RWPE1 (cell line): ENCODE results near the gene THAP12.

ENCODE experiments used
- CTCF ChIA-PET: fragments of 350-600 bp; sonication (Branson Sonifier 250); formaldehyde crosslinking; extraction: SDS; loops from one replicate; lab custom pipeline; 2021; lab: Yijun Ruan, JAX
- POLR2A ChIA-PET: fragments of 400-600 bp; formaldehyde crosslinking; extraction: SDS; loops from one replicate; lab custom pipeline; 2020; ENCODE audit warnings: antibody characterized with exemption; ENCODE audit not compliant: low non-redundant PET; lab: Yijun Ruan, JAX
- DNase-seq: peaks from one replicate; pipeline ENCODE4 v3.0.0; 2012; ENCODE audit warnings: low spot score
- H3K27ac ChIP-seq: fragments of 450-650 bp; 2 replicates; pipeline ENCODE4 v1.5.1; 2017
- TF ChIP-seq, protein P1 (sequence below): fragments of 450-650 bp; conservative IDR thresholded peaks from 2 replicates; pipeline ENCODE4 v1.5.1; 2017; ENCODE audit warnings: low read depth, mild to moderate bottlenecking

Gene THAP12

DNA sequence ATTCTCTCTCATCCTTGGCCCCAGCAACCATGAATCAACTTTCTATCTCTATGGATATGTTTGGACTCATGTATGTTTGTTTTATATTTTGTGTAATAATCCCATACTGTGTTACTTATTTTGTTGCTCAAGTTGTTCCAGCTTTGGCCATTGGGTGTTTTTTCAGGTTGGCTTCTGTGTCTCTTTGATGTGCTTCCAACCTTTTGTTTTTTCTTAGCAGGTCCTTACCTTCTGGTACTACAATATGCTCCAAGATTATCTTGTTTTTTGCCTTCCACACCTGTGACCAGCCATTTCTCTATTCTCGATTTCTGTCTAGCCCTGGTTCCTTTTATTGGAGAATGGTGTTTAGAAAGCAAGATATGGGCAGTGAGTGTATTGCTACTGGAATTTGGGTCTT lies 14.4 kb upstream of the THAP12 start:
- CTCF ChIA-PET, result no interaction called here
- POLR2A ChIA-PET, result no interaction called here

DNA sequence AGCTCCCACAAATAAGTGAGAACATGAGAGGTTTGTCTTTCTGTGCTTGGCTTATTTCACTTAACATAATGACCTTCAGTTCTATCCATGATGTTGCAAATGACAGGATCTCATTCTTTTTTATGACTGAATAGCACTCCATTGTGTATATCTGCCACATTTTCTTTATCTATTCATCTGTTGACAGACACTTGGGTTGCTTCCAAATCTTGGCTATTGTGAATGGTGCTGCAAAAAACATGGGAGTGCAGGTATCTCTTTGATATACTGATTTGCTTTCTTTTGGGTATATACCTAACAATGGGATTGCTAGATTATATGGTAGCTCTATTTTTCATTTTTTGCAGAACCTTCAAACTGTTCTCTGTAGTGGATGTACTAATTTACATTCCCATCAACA lies 13.5 kb upstream of the THAP12 start:
- CTCF ChIA-PET, result no interaction called here
- POLR2A ChIA-PET, result no interaction called here

More for the DNA sequence above, 14.4 kb upstream of the THAP12 start:
- H3K27ac ChIP-seq, result no peak overlapping the region
- TF ChIP-seq, protein P1, sequence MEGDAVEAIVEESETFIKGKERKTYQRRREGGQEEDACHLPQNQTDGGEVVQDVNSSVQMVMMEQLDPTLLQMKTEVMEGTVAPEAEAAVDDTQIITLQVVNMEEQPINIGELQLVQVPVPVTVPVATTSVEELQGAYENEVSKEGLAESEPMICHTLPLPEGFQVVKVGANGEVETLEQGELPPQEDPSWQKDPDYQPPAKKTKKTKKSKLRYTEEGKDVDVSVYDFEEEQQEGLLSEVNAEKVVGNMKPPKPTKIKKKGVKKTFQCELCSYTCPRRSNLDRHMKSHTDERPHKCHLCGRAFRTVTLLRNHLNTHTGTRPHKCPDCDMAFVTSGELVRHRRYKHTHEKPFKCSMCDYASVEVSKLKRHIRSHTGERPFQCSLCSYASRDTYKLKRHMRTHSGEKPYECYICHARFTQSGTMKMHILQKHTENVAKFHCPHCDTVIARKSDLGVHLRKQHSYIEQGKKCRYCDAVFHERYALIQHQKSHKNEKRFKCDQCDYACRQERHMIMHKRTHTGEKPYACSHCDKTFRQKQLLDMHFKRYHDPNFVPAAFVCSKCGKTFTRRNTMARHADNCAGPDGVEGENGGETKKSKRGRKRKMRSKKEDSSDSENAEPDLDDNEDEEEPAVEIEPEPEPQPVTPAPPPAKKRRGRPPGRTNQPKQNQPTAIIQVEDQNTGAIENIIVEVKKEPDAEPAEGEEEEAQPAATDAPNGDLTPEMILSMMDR, result no peak
- no peak for DNase-seq

DNA sequence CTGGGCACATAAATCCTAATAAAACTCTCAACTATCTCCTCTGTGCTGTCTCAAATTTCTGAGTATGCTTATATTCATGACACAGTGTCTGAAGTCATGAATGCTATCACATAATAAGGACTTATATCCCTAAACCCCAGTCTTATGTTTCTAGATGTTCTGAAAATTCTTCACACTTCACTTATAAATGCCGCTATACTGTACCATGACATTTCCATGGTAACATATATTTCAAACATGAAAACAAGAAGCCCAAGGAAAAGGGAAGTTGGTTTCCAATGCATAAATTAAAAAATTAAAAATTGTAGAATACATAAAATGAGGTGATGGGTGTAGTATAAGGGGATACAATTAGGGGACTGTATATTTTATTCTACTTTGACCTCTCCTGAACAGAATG lies 11.9 kb upstream of the THAP12 start:
- ChIA-PET CTCF (interaction anchor here (0.6 kb wide), 1 partner anchor 73 kb away, joined by 3 read pairs; no protein-coding TSS in a partner anchor), POLR2A (no interaction called here)
- TF ChIP-seq, protein P1, result no peak
- no peak for DNase-seq
- no peak overlapping the region for H3K27ac ChIP-seq

More for the DNA sequence above, 13.5 kb upstream of the THAP12 start:
- no peak for DNase-seq
- TF ChIP-seq, protein P1, result no peak
- H3K27ac ChIP-seq, result no peak overlapping the region

DNA sequence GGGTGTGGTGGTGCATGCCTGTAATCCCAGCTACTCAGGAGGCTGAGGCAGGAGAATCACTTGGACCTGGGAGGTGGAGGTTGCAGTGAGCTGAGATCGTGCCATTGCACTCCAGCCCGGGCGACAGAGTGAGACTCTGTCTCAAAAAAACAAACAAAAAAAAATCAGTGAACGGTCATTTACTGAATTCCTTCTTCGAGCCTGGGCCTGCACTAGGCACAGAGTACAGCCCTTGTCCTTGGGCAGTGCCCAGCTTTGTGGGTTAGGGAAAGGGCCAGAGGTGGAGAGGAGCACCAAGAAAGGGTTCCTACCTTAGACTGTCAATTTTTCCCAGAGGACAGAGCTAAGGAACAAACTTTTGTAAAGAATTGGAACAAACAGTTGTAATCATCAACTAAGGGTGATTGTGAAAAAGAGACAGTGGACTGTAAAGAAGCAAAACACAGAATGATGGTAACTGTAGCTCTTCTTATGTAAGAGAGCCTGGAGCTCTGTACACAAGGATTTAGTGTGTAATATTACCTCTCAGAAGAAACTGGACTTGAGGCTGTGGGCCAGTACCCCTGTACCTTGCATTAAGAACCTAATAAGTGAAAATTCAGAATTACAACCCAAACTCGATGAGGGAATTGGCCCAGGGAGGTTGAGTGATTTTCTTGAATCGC lies 11.0 kb upstream of the THAP12 start:
- ChIA-PET POLR2A (no interaction called here), CTCF (no interaction called here)
- no peak overlapping the region for H3K27ac ChIP-seq
- TF ChIP-seq, protein P1, result no peak
- DNase-seq, result no peak

DNA sequence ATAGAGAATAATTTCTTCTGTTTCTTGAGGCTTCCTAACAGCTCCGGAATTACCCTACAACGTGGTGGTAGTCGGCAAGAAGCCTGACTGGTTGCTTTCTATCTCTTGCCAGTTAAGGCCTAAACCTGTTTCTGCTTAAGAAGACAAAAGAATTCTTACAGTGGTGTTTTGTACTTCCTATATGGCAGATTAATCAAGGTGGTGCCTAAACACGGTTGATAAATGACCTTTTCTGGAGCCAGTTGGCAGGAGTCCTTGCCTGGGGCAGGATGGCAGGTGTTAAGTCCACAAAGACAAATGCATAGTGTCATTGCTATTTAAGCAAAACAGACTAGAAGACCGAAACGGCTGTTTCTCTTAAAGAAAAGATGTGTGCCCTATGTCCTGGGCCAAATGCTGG lies 10.1 kb upstream of the THAP12 start:
- ChIA-PET POLR2A (no interaction called here), CTCF (no interaction called here)
- DNase-seq, result no peak
- TF ChIP-seq, protein P1, result no peak
- H3K27ac ChIP-seq, result no peak overlapping the region

DNA sequence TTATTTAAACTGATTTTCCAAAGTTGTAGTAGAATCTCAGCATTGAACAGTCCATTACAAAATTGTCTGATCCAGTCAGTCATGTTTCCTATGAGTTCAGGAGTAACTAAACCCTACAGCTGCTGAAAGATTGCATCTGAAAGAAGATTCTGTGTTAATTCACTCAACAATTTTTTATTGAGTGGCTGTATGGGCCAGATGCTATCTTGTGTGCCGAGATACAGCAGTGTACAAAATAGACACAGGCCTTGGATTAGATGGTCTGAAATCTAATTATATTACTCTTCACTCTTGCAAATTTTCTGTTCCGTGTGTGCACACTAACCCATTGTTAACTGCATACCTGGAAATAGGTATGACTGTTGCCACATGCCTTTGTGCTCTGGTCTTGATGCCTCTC lies 7.5 kb upstream of the THAP12 start:
- DNase-seq, result no peak
- ChIA-PET CTCF (no interaction called here), POLR2A (no interaction called here)
- H3K27ac ChIP-seq, result no peak overlapping the region
- TF ChIP-seq, protein P1, result no peak
